Endodermal cell (in vitro differentiated cells): ENCODE measurements around the gene AIG1. TPM values are rescaled to one million over a fixed set of nuclear protein-coding genes. Genes with fewer than 3 reads are reported as not detected.

Source experiments
- DNase-seq: peaks from one replicate; pipeline ENCODE4 v3.0.0-alpha.2; 2017
- H3K27ac ChIP-seq: 2 replicates; pipeline ENCODE4 v1.5.1; 2013; ENCODE audit warnings: mild to moderate bottlenecking, low read depth, low read length, moderate library complexity
- H3K27me3 ChIP-seq: 2 replicates; pipeline ENCODE4 v1.6.1; 2013; ENCODE audit warnings: mild to moderate bottlenecking, low read length, moderate library complexity; ENCODE audit not compliant: insufficient read depth, control insufficient read depth, poor library complexity, severe bottlenecking
- H3K36me3 ChIP-seq: 2 replicates; pipeline ENCODE4 v1.7.0; 2013; ENCODE audit warnings: mild to moderate bottlenecking, low read length, moderate library complexity; ENCODE audit not compliant: control insufficient read depth, insufficient read depth
- H3K4me1 ChIP-seq: one replicate; pipeline ENCODE4 v1.7.0; 2013; ENCODE audit warnings: low read length; ENCODE audit not compliant: control insufficient read depth, insufficient read depth
- H3K4me3 ChIP-seq: 2 replicates; pipeline ENCODE4 v1.5.1; 2013; ENCODE audit warnings: mild to moderate bottlenecking, low read length, moderate library complexity
- H3K9ac ChIP-seq: 2 replicates; pipeline ENCODE4 v1.6.1; 2013; ENCODE audit warnings: mild to moderate bottlenecking, low read length, moderate library complexity; ENCODE audit not compliant: poor library complexity, severe bottlenecking; ENCODE audit errors: extremely low read depth
- H3K9me3 ChIP-seq: 2 replicates; pipeline ENCODE4 v1.6.1; 2013; ENCODE audit warnings: mild to moderate bottlenecking, low read length, moderate library complexity; ENCODE audit not compliant: control insufficient read depth
- H3K27ac Mint-ChIP-seq: 2 replicates; pipeline ENCODE4 v1.8.0; 2020; ENCODE audit warnings: mixed read lengths
- H3K27me3 Mint-ChIP-seq: 2 replicates; pipeline ENCODE4 v1.8.0; 2021; ENCODE audit warnings: mild to moderate bottlenecking, mixed read lengths; ENCODE audit not compliant: insufficient read depth
- H3K36me3 Mint-ChIP-seq: 2 replicates; pipeline ENCODE4 v1.8.0; 2020; ENCODE audit warnings: low read depth, mixed read lengths
- H3K4me1 Mint-ChIP-seq: 2 replicates; pipeline ENCODE4 v1.8.0; 2020; ENCODE audit warnings: mixed read lengths
- H3K4me3 Mint-ChIP-seq: 2 replicates; pipeline ENCODE4 v1.8.0; 2020; ENCODE audit warnings: mild to moderate bottlenecking, moderate library complexity, mixed read lengths
- H3K9me3 Mint-ChIP-seq: 2 replicates; pipeline ENCODE4 v1.8.0; 2020; ENCODE audit warnings: mild to moderate bottlenecking, mixed read lengths
- WGBS, 2 experiments: methylation state at CpG; one replicate each; pipeline versions ENCODE4 v1.1.5 to v1.1.7; 2013; ENCODE audit warnings: missing lambda C conversion rate in 2 of 2, mixed read lengths in 1 of 2; ENCODE audit not compliant: insufficient coverage in 1 of 2, insufficient read length in 1 of 2; 5-methylcytosine and 5-hydroxymethylcytosine counted together
- total RNA-seq, 2 donors: library from RNA; stranded (reverse); fragmentation: NEBNext Ultra II Directional in 1 of 2; extraction: Animal tissue kit (Norgen Biotek cat#: 25700) in 1 of 2; gene quantifications; 2 replicates in 1 of 2; 3 replicates in 1 of 2; pipeline ENCODE4 v1.2.1, GENCODE V29; 2021
- TF ChIP-seq, protein P1 (sequence below): fragments of 200-600 bp; sonication (generic); conservative IDR thresholded peaks from 2 replicates; pipeline ENCODE4 v1.5.0; 2021; ENCODE audit warnings: antibody characterized with exemption, mild to moderate bottlenecking

Gene AIG1
- total RNA-seq, 2 donors from 2014 or later = 23.0 to 25.2 TPM

DNA sequence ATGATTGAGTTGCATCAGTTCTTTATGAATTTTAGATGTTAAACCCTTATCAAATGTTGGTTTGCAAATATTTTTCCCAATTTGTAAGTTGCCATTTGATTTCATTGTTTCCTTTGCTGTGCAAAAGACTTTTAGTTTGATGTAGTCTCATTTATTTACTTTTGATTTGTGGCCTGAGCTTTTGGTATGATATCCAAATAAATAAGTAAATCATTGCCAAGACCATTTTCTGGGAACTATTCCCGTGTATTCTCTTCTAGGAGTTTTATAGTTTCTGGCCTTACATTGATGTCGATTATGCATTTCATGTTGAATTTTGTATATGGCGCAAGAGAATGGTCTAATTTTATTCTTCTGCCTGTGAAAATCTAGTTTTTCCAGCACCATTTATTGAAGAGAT lies 13.4 kb downstream of the AIG1 start:
- no peaks in the 10 kb centered on the region for H3K27me3 Mint-ChIP-seq
- H3K4me3 Mint-ChIP-seq = no peak overlapping the region
- no peak overlapping the region for H3K9ac ChIP-seq
- H3K27ac Mint-ChIP-seq = no peak overlapping the region
- no peak overlapping the region for H3K27ac ChIP-seq
- H3K9me3 Mint-ChIP-seq = peaks cover 19% of the 10 kb centered on the region
- H3K36me3 Mint-ChIP-seq = peaks cover 14% of the 10 kb centered on the region
- no peak overlapping the region for H3K4me3 ChIP-seq
- peaks cover 12% of the 10 kb centered on the region for H3K9me3 ChIP-seq
- H3K36me3 ChIP-seq = no peaks in the 10 kb centered on the region
- no peak for DNase-seq
- no peaks in the 10 kb centered on the region for H3K4me1 ChIP-seq
- TF ChIP-seq, protein P1, sequence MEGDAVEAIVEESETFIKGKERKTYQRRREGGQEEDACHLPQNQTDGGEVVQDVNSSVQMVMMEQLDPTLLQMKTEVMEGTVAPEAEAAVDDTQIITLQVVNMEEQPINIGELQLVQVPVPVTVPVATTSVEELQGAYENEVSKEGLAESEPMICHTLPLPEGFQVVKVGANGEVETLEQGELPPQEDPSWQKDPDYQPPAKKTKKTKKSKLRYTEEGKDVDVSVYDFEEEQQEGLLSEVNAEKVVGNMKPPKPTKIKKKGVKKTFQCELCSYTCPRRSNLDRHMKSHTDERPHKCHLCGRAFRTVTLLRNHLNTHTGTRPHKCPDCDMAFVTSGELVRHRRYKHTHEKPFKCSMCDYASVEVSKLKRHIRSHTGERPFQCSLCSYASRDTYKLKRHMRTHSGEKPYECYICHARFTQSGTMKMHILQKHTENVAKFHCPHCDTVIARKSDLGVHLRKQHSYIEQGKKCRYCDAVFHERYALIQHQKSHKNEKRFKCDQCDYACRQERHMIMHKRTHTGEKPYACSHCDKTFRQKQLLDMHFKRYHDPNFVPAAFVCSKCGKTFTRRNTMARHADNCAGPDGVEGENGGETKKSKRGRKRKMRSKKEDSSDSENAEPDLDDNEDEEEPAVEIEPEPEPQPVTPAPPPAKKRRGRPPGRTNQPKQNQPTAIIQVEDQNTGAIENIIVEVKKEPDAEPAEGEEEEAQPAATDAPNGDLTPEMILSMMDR = no peak
- 100% methylated on average over 1 to 3 of the region's 3 CpGs for whole genome bisulfite sequencing, 2 experiments
- no peaks in the 10 kb centered on the region for H3K27me3 ChIP-seq
- H3K4me1 Mint-ChIP-seq = peaks cover 7% of the 10 kb centered on the region

DNA sequence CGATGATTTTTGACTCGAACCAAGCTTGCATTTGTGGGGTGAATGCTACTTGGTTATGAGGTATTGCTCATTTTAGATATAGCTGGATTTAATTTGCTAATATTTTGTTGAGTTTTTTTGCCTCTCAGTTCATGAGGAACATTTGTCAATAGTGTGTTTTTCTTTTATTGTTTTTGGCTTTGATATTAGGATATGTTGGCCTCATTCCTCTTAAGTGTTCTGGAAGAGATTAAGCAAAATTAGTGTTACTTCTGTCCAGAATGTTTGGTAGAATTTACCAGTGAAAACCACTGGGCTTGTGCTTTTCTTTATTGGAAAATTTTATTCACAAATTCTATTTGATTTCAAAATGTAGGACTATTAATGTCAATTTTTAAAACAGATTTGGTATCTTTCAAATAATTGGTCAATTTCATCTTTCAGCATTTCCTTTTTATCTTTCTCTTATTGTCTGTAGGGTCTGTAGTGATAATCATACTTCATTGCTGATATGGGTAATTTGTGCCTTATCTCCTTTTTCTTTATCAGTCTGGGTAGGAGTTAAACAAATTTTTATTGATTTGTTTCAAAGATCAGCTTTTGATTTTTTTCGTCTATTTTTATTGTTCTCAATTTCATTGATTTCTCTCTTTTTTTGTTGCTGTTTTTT lies 14.1 kb downstream of the AIG1 start:
- no peak overlapping the region for H3K27ac Mint-ChIP-seq
- 95 to 100% methylated on average over 3 of the region's 3 CpGs for WGBS, 2 experiments

DNA sequence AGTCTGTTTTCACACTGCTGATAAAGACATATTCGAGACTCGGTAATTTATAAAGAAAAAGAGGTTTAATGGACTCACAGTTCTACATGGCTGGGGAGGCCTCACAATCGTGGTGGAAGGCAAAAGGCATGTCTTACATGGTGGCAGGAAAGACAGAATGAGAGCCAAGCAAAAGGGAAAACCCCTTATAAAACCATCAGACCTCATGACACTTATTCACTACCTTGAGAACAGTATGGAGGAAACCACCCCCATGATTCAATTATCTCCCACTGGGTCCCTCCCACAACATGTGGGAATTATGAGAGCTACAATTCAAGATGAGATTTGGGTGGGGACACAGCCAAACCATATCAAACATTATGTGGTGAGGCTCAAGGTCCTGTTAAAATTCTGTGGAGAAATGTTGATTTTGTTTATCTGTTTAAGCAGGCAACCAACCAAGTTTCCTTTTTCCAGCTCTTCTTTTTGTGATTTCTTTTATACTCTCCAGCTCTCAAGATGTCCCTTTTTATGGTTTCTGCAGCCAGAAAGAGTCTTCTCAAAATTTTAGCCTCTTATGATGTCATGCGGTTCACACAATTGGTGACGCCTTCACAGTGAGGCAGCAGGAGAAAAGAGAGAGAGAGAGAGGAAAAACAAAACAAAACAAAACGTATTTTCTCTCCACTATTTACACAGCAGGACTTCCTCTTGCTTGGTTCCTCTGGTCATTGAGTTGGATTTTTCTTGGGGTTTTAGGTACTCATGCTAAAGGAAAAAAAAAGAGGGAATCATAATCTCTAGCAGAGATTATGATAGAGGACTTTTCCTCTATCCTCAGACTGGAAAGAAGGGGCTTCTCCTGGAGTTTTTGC lies 18.0 kb downstream of the AIG1 start:
- H3K9ac ChIP-seq = no peak overlapping the region
- no peak overlapping the region for H3K27ac ChIP-seq
- Mint-ChIP-seq H3K9me3 (peaks cover 17% of the 10 kb centered on the region), H3K36me3 (peaks cover 13% of the 10 kb centered on the region), H3K4me1 (peaks cover 11% of the 10 kb centered on the region), H3K4me3 (no peak overlapping the region), H3K27me3 (no peaks in the 10 kb centered on the region), H3K27ac (peak overlapping the region; percentile 19)
- no peaks in the 10 kb centered on the region for H3K27me3 ChIP-seq
- H3K4me1 ChIP-seq = no peaks in the 10 kb centered on the region
- no peaks in the 10 kb centered on the region for H3K36me3 ChIP-seq
- DNase-seq = no peak
- H3K4me3 ChIP-seq = no peak overlapping the region
- TF ChIP-seq, protein P1 = no peak
- WGBS, 2 experiments = 81 to 100% methylated on average over 1 to 5 of the region's 6 CpGs
- H3K9me3 ChIP-seq = peaks cover 12% of the 10 kb centered on the region

More for the DNA sequence above, 14.1 kb downstream of the AIG1 start:
- peaks cover 19% of the 10 kb centered on the region for H3K9me3 Mint-ChIP-seq
- TF ChIP-seq, protein P1 = no peak
- H3K27me3 Mint-ChIP-seq = no peaks in the 10 kb centered on the region
- H3K9me3 ChIP-seq = peaks cover 12% of the 10 kb centered on the region
- H3K27me3 ChIP-seq = no peaks in the 10 kb centered on the region
- H3K36me3 Mint-ChIP-seq = peaks cover 14% of the 10 kb centered on the region
- no peak overlapping the region for H3K4me3 ChIP-seq
- no peak overlapping the region for H3K9ac ChIP-seq
- no peak overlapping the region for H3K4me3 Mint-ChIP-seq
- no peaks in the 10 kb centered on the region for H3K36me3 ChIP-seq
- no peak overlapping the region for H3K27ac ChIP-seq
- no peak for DNase-seq
- H3K4me1 ChIP-seq = no peaks in the 10 kb centered on the region
- H3K4me1 Mint-ChIP-seq = peaks cover 10% of the 10 kb centered on the region
